Head of caudate nucleus (tissue), 42 donors: ENCODE data around the gene KDM2B.

Experiments used
- DNase-seq, 42 donors: peaks; one replicate each; pipeline versions ENCODE4 v3.0.0 to v3.0.0-alpha.2; 2020 to 2021; ENCODE audit warnings: mixed read lengths in 7 of 42
- intact Hi-C: fragments of 100-400 bp; cut with DNase I; formaldehyde crosslinking; loops from one replicate; pipeline ENCODE4 v1.15.0; 2022

KDM2B gene

DNA sequence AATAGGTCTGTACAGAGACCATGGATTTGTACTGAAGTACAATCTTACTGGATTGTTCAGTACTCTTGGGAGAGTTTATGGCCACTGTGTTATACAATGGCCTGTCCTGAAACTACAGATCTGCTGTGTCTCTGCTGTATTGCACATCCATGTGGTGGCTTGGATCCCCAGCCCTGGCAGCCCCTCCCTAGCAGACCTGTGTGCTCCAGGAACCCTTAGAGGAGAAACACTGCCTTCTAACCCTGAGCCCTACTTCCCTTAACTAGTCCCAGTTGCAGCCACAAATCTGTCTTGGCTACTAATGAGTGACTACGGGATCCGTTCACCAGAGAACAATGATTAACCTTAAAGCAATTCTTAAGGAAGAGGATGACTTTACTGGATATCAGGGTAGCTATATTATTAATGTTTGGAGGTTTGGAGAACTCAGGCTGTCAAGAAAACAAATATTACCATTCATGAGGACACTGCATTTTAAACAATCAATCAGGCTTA, 153.2 kb downstream of the KDM2B start:
- DNase-seq, result no peak
- intact Hi-C loops, result no loop called here

DNA sequence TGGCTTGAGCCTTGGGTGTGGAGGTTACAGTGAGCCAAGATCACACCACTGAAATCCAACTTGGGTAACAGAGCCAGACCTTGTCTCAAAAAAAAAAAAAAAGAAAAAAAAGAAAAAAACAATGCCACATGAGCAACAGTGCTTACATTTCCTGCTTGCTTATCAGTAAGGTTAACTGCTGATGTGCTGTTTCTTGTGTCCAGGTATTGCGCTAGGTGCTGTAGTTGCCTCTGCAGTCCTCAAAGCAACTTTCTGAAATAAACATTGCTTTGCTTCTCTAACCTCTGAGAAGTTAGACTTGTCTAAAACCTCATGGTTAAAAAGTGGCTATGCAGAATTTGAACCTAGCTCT, 156.2 kb downstream of the KDM2B start:
- intact Hi-C loops, result no loop called here
- DNase-seq, result no peak

DNA sequence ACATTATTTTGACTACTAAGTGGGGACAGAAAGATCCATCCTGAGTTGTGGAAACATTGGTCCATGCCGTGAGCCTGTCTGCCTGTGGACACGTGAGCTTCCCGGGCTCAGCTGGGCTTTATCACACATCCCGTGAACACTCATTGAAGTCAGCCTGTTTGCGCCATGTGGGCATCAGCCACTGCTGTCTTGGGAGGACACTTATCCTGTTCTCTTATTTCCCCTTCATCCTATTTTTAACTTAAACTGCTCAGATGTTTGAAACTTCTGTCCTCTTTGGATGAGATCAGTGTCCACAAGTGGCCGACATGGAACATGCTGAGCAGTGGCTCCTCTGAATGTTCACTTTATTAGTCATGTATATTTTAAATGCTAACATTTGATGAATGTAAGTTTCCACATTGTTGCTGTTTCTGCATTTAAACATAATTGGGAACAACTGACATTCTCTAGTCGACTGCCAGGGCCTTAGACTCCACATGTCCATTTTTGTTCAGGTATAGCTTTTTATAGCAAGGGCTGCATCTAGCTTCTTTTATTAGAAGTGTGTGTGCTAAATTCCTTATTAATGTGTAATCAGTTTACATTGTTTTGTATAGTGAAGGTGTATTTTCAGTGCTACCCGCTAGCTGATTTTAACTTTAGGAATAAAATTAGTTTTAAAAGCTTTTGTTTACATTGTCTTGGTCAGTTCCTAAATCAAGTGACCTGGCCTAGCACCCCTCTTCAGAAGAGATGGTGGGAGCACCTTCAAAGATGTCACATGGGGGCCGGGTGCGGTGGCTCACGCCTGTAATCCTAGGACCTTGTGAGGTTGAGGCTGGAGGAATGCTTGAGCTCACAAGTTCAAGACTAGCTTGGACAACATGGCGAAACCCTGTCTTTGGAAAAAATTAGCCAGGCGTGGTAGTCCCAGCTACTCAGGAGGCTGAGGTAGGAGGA, 156.9 kb downstream of the KDM2B start:
- peak in 2 of 42 donors; percentile 29 to 32 for DNase-seq
- intact Hi-C loops, result no loop called here

DNA sequence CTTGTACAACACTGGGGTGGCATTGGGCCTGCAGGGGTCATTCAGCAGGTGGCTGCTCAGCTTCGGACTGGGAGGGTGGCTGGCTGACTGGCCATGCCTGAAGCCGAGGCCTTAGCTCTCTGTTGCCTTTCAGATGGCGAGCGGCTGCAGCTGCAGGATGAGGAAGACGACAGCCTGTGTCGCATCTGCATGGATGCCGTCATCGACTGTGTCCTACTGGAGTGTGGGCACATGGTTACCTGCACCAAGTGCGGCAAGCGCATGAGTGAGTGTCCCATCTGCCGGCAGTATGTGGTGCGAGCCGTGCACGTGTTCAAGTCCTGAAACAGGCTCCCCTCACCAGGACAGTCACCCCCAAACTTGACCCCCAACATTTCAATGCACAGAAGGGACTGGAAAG, 157.6 kb downstream of the KDM2B start:
- peak in 17 of 42 donors; percentile 17 to 69 (median 41) for DNase-seq
- intact Hi-C loops, result no loop called here

DNA sequence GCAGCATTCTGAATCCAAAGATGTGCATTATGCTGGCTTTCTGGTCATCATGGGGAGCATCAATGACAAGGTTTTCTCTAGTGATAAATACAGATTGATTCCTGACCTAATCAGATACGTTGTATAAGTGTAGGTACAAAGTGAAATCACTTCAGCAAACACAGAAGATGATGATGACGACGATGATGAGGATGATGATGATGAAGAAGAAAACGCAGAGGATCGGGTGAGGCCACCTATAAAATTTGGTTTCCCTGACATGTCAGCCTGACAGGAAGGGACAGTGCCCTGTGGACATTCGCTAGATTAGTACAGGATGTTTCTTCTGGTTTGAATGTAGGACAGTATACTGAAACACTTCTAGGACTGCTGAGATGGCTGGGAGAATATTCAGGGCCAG, 160.7 kb downstream of the KDM2B start:
- intact Hi-C loops, result no loop called here
- DNase-seq, result no peak

DNA sequence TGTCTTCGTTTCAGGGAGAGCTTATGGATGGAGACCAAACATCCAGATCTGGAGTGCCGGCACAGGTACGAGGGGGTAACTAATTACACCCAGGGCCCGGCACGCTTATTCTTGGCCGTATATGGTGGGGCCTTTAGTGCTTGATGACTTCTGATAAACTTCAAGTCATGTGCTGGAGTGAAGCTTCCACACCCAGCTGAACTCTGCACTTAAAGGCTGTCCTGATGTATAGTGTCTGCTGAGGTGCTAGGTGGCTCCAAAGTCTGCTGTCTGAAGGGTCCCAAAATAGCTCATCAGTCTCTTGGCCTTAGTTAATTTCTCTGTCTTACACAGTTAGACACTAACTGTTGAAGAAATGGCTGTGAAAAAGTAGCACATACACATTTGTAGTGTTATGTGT, 163.0 kb downstream of the KDM2B start:
- no peak for DNase-seq

DNA sequence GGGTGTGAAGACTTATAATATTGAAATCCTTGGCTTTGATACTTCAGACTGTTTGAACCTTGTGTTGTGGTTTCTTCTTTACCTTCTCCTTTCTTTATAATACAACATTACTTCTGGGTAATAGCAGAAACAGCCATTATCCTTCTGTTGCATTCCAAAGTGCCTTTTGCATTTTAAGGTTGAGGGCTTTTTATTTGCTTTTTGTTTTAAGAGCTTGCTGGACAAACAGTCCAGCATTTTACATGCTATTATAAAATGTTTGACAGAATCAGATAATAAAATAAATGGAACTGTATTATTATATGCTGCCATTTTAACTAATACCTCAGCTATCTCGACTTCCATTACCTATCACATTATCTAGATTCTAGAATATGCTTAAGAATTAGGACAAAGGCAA, 166.9 kb downstream of the KDM2B start:
- intact Hi-C loops, result no loop called here
- DNase-seq, result no peak

More for the DNA sequence above, 163.0 kb downstream of the KDM2B start:
- intact Hi-C loops, result no loop called here

DNA sequence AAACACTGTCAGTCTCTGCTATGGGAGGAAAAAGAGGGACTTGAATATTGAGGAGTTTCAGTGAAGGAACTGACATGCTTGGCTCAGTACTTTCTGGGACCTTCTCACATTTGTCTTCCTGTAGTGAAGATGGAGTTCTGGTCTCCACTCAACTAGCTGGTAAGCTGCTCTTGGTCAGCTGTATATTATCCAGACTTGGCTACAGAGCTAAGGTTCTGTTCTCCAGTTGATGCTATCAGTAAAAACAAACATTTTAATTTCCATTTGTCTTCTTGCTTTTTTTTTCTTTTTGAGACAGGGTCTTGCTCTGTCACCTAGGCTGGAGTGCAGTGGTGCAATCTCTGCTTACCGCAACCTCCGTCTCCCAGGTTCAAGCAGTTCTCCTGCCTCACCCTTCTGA, 175.6 kb downstream of the KDM2B start:
- no peak for DNase-seq
- intact Hi-C loops, result no loop called here

DNA sequence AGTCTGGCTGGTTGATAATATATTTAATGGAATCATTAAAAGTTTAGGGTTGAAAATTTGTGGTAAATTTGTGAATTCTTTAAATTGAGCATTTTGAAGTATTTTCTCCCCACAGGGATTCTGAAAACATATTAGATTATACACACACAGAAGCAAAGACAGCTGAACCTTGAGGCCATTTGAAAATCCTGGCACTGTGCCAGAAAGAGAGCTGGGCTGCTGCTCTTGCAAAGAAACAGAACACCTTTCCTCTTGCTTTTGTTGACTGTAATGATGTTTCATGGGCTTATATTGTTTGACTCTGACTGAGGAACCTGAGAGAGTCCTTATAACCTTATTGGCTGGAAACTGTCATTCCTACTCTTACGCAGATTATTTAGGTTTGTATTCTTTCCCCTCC, 176.1 kb downstream of the KDM2B start:
- intact Hi-C loops, result loop anchor here (5.0 kb wide), 1 partner anchor 72 kb away; no protein-coding TSS in a partner anchor
- peak in 9 of 42 donors; percentile 15 to 62 (median 26) for DNase-seq

DNA sequence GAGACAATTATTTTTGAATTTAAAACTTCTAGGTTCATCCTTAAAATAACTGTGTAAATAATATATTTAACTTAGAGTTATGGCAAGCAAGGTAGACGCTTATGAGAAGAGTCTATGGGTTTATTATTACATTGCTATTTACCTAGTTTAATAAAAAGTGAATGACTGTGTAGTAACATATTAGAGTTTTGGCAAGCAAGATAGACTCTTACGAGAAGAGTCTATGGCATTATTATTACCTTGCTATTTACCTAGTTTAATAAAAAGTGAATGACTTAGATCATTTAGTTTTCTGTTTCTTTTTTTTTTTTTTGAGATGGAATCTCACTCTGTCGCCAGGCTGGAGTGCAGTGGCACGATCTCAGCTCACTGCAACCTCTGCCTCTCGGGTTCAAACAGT, 177.1 kb downstream of the KDM2B start:
- intact Hi-C loops, result loop anchor here (5.0 kb wide), 1 partner anchor 71 kb away; no protein-coding TSS in a partner anchor
- DNase-seq, result no peak

DNA sequence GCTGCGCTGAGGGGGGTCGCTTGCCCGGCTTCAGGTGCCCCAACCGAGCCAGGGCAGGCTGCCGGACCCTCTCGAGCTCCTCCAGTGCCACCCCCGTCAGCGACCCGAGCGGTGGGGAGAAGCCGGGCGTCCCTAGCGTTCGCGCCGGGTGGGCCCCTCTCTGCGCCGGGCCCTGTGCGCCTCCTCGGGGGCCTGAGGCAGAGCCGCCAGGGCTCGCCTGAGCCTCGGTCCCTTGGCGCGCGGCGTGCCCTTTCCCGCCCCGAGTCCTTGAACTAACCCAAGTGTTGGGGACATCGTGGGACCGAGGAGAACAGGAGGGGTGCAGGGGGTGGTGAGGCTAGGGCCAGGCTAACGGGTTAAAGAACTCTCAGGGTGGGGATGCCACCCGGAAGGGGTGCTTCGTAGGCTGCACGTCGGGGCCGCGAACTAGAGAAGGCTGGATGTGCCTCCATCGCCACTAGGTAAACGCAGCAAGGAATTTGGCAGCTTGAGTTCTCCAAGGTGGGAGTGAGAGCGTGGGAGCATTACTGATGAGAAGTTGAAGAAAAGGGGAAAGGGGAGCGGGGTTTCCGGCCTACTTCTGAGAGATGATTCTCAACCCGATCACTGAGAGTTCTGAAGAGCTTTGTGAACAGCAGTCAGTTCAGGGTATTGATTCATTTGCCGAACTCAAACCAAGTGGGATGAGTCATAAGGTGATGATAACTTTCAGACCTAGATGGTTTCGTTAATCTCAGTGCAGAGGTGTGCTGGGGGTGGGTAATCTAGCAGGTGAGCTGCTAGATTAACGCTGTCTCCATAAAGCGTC, 180.3 kb downstream of the KDM2B start:
- intact Hi-C loops, result loop anchor here (5.0 kb wide), 1 partner anchor 68 kb away; no protein-coding TSS in a partner anchor
- DNase-seq, result peak; percentile 10 to 74 (median 48)

DNA sequence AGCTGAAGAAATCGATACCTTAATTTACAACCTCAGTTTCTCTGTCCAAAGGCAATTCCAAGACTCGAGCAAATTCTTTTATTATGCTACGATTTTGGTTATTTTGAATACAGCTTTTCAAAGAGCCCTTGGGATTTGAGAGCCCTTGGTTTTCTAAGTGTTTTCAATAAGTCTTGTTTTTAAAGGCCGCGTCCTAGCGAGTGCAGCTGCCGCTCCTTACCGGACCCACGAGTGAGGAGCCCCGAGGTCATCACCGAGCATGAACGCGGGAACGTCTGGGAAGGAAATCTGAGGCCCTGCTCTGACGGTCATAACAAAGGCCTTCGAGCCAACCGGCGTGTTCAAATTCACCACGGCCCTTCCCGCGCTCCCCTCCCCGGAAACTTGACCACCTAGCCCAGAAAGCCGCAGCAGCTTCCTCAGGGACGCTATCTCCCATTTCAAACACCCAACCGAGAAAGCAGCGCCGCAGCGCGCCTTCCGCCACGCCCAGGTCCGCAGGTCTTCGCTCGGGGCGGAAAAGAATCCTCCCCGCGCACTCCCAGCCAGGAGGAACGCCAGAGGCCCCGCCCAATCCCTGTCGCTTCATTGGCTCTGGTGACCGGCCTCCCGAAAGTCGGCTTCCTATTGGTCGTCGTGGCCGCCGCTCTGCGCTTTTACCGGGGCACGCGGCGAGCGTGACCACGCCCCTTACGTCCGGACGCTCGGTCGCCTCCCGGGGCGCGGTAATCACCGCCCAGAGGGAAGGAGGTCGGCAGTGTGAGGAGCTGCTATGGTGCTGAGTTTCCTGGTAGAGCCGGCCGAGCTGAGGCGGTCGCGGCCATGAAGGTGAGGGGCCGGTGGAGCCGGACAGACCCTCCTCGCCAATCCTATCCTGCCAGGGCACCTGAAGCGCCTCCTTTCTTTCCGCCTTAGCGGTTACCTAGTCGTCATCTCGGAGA, 181.2 kb downstream of the KDM2B start, which contains the start of gene RNF34:
Gene RNF34 (plus strand): TSS at position 728 of the 941 bp plus-strand sequence. CDS start 95 bp downstream, at position 823.
- intact Hi-C loops, result loop anchor here (5.0 kb wide), 2 partner anchors 47 to 67 kb away; partner anchors contain the start of gene ANAPC5
- DNase-seq, result peak; percentile 96 to 99 (median 98)

DNA sequence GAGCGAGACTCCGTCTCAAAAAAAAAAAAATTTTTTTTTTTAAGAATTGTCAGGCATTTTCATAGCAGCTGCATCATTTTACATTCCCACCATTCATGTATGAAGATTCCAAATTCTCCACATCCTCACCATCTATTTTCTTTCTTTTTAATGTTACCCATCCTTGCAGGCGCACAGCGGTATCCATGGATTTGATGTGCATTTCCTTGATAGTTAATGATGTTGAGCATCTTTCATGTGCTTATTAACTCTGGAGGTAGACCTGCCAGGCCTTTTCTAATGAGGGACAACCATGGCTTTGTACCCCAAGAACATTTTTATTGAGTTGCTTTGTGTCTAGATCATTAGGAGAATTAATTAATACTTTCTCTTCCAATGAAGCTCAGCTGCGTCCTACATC, 182.5 kb downstream of the KDM2B start:
- intact Hi-C loops, result loop anchor here (5.0 kb wide), 1 partner anchor 46 kb away; the partner anchor contains the start of gene ANAPC5
- no peak for DNase-seq

DNA sequence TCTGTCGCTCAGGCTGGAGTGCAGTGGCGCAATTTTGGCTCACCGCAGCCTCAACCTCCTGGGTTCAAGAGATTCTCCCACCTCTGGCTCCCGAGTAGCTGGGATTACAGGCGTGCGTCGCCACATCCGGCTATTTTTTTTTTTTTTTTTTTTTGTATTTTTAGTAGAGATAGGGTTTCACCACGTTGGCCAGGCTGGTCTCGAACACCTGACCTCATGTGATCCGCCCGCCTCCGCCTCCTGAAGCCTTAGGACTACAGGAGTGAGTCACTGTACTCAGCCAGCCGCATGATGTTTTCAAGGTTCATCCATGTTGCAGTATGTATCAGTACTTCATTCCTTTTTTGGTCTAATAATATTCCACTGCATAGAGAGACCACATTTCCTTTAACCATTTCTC, 183.3 kb downstream of the KDM2B start:
- intact Hi-C loops, result loop anchor here (5.0 kb wide), 1 partner anchor 45 kb away; the partner anchor contains the start of gene ANAPC5
- no peak for DNase-seq

DNA sequence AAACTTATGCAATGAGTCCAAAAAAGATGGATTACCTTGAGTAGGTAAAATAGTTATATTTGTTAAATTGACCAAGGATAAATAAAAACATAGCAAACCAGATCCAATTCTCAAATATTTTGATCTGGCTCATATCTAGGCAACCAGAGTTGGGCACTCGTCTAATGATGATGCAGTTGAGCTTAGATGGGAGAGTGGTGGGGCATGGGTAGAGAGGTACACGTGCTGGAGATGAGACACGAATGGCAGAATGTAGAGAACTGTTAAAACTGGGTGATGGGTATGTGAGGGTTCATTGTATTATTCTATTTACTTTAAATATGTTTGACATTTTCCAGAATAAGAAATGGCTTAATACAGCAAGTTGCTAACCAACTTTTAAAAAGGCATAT, 188.5 kb downstream of the KDM2B start:
- no peak for DNase-seq
- intact Hi-C loops, result no loop called here

DNA sequence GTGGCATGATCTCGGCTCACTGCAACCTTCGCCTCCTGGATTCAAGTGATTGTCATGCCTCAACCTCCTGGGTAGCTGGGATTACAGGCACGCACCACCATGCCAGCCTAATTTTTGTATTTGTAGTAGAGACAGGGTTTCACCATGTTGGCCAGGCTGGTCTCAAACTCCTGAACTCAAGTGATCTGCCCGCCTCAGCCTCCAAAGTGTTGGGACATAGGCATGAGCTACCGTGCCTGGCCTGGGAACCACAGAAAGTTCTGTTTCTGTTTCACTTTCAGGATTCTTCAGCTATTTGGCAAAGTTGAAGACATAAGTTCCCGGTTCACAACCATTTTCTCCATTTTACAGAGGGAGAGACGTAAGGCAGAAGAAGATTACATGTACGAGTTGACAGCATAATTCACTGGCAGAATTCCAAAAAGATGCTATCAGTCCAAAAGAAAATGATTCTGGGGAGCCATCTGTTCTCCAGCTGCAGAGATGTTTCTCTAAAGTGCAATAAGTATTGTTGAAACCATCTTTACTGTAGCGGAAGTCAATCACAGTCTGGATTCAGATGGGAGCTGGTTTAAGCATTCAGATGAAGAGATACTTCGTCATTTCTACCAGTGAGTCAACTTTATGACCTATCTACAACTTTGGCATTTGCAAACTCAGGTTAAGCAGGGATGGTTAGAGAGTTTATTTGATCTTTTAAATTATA, 189.1 kb downstream of the KDM2B start:
- no peak for DNase-seq
- intact Hi-C loops, result no loop called here

DNA sequence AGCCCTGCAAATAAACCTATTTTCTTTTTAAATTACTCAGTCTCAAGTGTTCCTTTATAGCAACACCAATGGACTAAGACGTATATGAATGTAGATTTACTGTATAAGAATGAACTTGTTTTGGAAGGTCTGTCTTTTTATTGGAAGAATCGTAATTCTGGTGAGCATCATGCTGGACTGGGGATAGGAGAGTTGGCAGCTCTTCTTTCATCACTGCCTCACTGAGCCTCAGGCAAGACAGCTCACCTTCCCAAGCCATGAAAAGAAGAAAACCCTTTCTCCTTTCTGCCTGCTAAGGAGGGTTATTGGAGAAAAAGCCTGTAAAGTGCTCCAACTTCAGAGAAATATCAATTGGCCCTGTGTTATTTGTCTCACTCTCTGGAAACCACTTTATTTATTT, 190.0 kb downstream of the KDM2B start:
- intact Hi-C loops, result no loop called here

More for the DNA sequence above, 190.0 kb downstream of the KDM2B start:
- no peak for DNase-seq
